Ovary (tissue), 9 donors: ENCODE data around the gene PRPF40B. TPM values are rescaled to one million over a fixed set of nuclear protein-coding genes. Genes with fewer than 3 reads are reported as not detected.

ENCODE experiments used
- DNase-seq, 5 donors: peaks; one replicate each; pipeline ENCODE4 v3.0.0-alpha.2; 2019 to 2020
- H3K27ac ChIP-seq, 2 donors: fragments of 200-600 bp; one replicate each; pipeline versions ENCODE4 v1.5.1 to v1.8.0; 2019 to 2022
- H3K27me3 ChIP-seq: fragments of 200-600 bp; one replicate; pipeline ENCODE4 v1.8.0; 2022
- H3K36me3 ChIP-seq: fragments of 200-600 bp; sonication (generic); one replicate; pipeline ENCODE4 v1.5.1; 2019
- H3K4me1 ChIP-seq: one replicate; pipeline ENCODE4 v1.8.1; 2013; ENCODE audit warnings: mild to moderate bottlenecking, moderate library complexity; ENCODE audit not compliant: insufficient read depth
- H3K4me3 ChIP-seq: fragments of 200-600 bp; sonication (generic); one replicate; pipeline ENCODE4 v1.5.1; 2017
- H3K9me3 ChIP-seq, 2 donors: fragments of 200-600 bp in 1 of 2; sonication (generic) in 1 of 2; one replicate each; pipeline versions ENCODE4 v1.5.1 to v1.8.1; 2013 to 2019; ENCODE audit warnings: mild to moderate bottlenecking in 1 of 2, moderate library complexity in 1 of 2
- EP300 ChIP-seq: sonication (generic); formaldehyde crosslinking; IDR thresholded peaks from one replicate; pipeline ENCODE4 v1.6.1; 2017; ENCODE audit warnings: antibody characterized with exemption
- POLR2A ChIP-seq: fragments of 450-650 bp; IDR thresholded peaks from one replicate; pipeline ENCODE4 v1.6.1; 2017; ENCODE audit warnings: antibody characterized with exemption, mild to moderate bottlenecking, moderate library complexity
- WGBS, 3 donors: extraction: QIAGEN DNeasy Blood & Tissue Kit in 1 of 3; methylation state at CpG; one replicate each; pipeline versions ENCODE4 v1.1.5 to v1.1.7; 2013 to 2017; 5-methylcytosine and 5-hydroxymethylcytosine counted together
- intact Hi-C, 4 donors: fragments of 100-400 bp; cut with DNase I; formaldehyde crosslinking; loops; one replicate each; pipeline versions ENCODE4 v1.11.0 to v1.15.1; 2022 to 2023
- polyA plus RNA-seq, 2 donors: library from polyadenylated mRNA; stranded (reverse); fragments of 200-250 nt in 1 of 2; fragments of 350-450 nt in 1 of 2; fragmentation: Illumina TruSeq in 1 of 2; extraction: RNeasy Lipid Tissue Mini Kit (QIAGEN cat#74804) in 1 of 2; gene quantifications; one replicate each; pipeline ENCODE4 v1.2.3, GENCODE V29; 2013 to 2014
- total RNA-seq, 7 donors: library from RNA; depleted of rRNA in 2 of 7; stranded (reverse); fragments of >200 nt in 2 of 7; fragmentation: NEBNext Ultra II Directional in 3 of 7; extraction: Animal tissue kit (Norgen Biotek cat#: 25700) in 3 of 7; gene quantifications; one replicate each; pipeline versions ENCODE4 v1.1.0 to v1.2.4, GENCODE V29; 2016 to 2023
- TF ChIP-seq, protein P1 (sequence below), 3 donors: fragments of 450-650 bp in 2 of 3; fragments of 200-600 bp in 1 of 3; IDR thresholded peaks; one replicate each; pipeline versions ENCODE4 v1.5.1 to v1.8.0; 2016 to 2022; ENCODE audit warnings: antibody characterized with exemption in 3 of 3, mild to moderate bottlenecking in 1 of 3
- donor health status: DM: no; HTN: no; CAD: no; lungs with moderate emphysema.
- donor health status: DM: no; HTN: no; CAD: no.
- donor health status: Bipolar disorder and iron deficiency.
- donor health status: DM: yes; HTN: yes; CAD: no.
- donor health status: DM: no; HTN: no; CAD: no.
- donor health status: DM: yes; HTN: yes; CAD: no.

Gene PRPF40B
- total and polyA plus RNA-seq, 9 donors = 13.4 to 72.6 (median 33.8) TPM

DNA sequence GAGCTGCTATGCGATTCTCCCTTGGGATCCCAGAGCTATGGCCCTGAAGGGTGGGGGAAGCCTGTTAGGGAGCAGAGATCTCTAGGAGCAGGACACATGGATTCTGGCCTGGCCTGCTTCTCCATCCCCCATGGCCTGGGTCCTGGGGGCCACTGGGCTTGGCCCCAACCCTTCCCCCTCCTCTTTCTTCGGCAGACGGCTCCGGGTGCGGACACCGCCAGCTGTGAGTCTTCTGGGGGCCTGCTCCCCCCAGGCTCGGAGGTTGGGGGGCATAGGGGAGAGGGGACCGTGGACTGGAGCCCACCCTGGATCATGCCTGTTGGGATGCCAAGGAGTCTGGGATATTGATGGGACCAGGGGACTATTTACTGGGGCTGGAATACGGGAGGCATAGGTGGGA, 9.0 kb downstream of the PRPF40B start:
- no peaks in the 10 kb centered on the region for H3K9me3 ChIP-seq
- no peak overlapping the region for H3K27ac ChIP-seq
- no peaks in the 10 kb centered on the region for H3K36me3 ChIP-seq
- no peaks in the 10 kb centered on the region for H3K27me3 ChIP-seq
- no peak overlapping the region for H3K4me3 ChIP-seq
- peaks cover 6% of the 10 kb centered on the region for H3K4me1 ChIP-seq
- no peak for DNase-seq
- 82 to 88% (median 88%) methylated on average over 9 of the region's 9 CpGs for WGBS, 3 donors
- TF ChIP-seq EP300 (no peak), POLR2A (no peak)
- TF ChIP-seq, protein P1, sequence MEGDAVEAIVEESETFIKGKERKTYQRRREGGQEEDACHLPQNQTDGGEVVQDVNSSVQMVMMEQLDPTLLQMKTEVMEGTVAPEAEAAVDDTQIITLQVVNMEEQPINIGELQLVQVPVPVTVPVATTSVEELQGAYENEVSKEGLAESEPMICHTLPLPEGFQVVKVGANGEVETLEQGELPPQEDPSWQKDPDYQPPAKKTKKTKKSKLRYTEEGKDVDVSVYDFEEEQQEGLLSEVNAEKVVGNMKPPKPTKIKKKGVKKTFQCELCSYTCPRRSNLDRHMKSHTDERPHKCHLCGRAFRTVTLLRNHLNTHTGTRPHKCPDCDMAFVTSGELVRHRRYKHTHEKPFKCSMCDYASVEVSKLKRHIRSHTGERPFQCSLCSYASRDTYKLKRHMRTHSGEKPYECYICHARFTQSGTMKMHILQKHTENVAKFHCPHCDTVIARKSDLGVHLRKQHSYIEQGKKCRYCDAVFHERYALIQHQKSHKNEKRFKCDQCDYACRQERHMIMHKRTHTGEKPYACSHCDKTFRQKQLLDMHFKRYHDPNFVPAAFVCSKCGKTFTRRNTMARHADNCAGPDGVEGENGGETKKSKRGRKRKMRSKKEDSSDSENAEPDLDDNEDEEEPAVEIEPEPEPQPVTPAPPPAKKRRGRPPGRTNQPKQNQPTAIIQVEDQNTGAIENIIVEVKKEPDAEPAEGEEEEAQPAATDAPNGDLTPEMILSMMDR (IDR thresholded peaks at IDR 0.05) = no peak
- intact Hi-C loops = no loop called here

DNA sequence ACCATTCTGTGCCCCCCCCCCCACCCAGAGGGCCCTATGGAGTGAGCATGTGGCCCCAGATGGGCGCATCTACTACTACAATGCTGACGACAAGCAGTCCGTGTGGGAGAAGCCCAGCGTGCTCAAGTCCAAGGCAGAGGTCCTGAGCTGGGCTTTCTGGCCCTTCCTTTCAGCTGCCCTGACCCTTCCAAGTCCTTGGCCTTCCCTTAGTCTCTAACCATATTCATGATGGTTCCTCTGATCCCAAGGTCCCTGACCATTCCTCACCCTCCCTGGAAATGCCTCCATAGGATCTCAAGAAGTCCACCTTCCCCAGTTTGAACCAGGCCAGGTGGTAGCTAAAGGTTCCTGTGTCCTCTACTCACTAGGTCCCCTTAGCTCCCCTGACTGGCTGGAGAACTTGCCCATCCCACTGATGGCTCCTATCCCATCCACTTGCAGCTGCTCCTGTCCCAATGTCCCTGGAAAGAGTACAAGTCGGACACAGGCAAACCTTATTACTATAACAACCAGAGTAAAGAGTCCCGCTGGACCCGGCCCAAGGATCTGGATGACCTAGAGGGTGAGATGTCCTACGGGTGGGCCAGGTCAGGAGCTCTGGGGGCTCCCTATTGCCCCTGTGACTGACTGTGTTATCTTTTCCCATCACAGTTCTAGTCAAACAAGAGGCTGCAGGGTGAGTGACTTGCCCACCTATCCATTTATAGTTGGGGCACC, 9.8 kb downstream of the PRPF40B start:
- Histone ChIP-seq H3K4me1 (peaks cover 6% of the 10 kb centered on the region), H3K27me3 (no peaks in the 10 kb centered on the region), H3K27ac (no peak overlapping the region), H3K9me3 (no peaks in the 10 kb centered on the region), H3K4me3 (no peak overlapping the region), H3K36me3 (no peaks in the 10 kb centered on the region)
- DNase-seq = no peak
- TF ChIP-seq, protein P1 (IDR thresholded peaks at IDR 0.05) = no peak
- no peak for TF ChIP-seq POLR2A
- TF ChIP-seq EP300 = no peak
- WGBS, 3 donors = 81 to 83% (median 82%) methylated on average over 8 of the region's 8 CpGs
- intact Hi-C loops = no loop called here

DNA sequence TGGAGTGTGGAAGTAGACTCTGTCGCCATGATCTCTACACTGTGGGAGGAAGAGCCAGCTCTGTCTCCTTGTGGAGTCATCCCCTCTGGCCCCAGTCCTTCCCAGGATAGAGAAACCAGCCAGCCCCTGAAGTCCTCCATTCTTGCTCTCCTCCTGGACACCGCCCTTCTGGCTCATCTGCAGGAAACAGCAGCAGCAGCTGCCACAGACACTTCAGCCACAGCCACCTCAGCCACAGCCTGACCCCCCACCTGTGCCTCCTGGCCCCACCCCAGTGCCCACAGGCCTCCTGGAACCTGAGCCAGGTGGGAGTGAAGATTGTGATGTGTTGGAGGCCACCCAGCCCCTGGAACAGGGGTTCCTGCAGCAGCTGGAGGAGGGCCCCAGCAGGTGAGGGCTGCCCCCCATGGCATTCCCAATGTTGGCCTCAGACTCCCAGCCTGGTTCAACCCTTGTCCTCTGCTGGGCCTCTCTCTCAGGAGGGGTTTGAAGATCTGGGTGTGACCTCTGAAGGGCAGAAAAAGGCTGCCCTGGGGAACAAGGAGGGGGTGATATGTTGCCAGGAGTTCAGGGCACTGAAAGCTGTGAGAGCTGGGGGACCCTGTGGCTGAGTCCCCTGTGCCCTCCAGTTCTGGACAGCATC, 10.5 kb downstream of the PRPF40B start:
- WGBS, 3 donors = 86 to 93% (median 91%) methylated on average over 2 of the region's 2 CpGs
- DNase-seq = no peak

DNA sequence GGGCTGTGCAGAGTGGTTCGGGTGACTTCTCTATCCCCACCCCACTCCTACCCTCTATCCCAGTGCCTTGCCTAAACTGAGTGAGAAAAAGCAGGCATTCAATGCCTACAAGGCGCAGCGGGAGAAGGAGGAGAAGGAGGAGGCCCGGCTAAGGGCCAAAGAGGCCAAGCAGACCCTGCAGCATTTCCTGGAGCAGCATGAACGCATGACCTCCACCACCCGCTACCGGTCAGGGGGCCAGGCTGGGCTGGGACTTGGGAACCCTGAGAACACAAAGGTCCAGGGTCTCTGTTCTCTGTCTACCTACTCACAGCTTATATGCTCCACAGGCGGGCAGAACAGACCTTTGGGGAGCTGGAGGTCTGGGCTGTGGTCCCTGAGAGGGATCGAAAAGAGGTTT, 11.7 kb downstream of the PRPF40B start:
- intact Hi-C loops = no loop called here
- WGBS, 3 donors = 81 to 86% (median 84%) methylated on average over 9 of the region's 9 CpGs
- no peaks in the 10 kb centered on the region for H3K27me3 ChIP-seq
- TF ChIP-seq, protein P1 (IDR thresholded peaks at IDR 0.05) = no peak
- TF ChIP-seq POLR2A (no peak), EP300 (no peak)
- H3K4me1 ChIP-seq = peaks cover 6% of the 10 kb centered on the region
- no peaks in the 10 kb centered on the region for H3K36me3 ChIP-seq
- DNase-seq = no peak
- no peak overlapping the region for H3K4me3 ChIP-seq
- H3K27ac ChIP-seq = no peak overlapping the region
- no peaks in the 10 kb centered on the region for H3K9me3 ChIP-seq

More for the DNA sequence above, 10.5 kb downstream of the PRPF40B start:
- Histone ChIP-seq H3K4me3 (no peak overlapping the region), H3K27ac (no peak overlapping the region), H3K27me3 (no peaks in the 10 kb centered on the region), H3K36me3 (no peaks in the 10 kb centered on the region), H3K9me3 (no peaks in the 10 kb centered on the region), H3K4me1 (peaks cover 6% of the 10 kb centered on the region)
- TF ChIP-seq, protein P1 (IDR thresholded peaks at IDR 0.05) = no peak
- no peak for TF ChIP-seq EP300
- no peak for TF ChIP-seq POLR2A
- intact Hi-C loops = no loop called here
